ENCODE data around the gene SLC41A1. TPM values are rescaled to one million over a fixed set of nuclear protein-coding genes. Genes with fewer than 3 reads are reported as not detected.

Gene SLC41A1
- total and polyA plus RNA-seq, 2 donors from 2014 or later, result 19.1 to 20.9 TPM

GRCh38 chr1:205809942-205810345 is 3.1 kb downstream of the SLC41A1 start:
- H3K27me3 ChIP-seq (ENCODE audit: control insufficient read depth, insufficient read depth, low read length), result no peaks in the 10 kb centered on the region
- no peaks in the 10 kb centered on the region for H3K9me3 ChIP-seq (ENCODE audit: control insufficient read depth in 2 of 3, insufficient read depth in 1 of 3, low read length in 3 of 3)
- peak overlapping the region in 1 of 3 donors; percentile 92 for H3K4me3 ChIP-seq (ENCODE audit: low read length in 3 of 3)
- no peak overlapping the region for H3K27ac ChIP-seq (ENCODE audit: low read depth in 2 of 2, low read length in 2 of 2)
- no peak for TF ChIP-seq CTCF (IDR thresholded peaks at IDR 0.05; ENCODE audit: borderline replicate concordance, extremely low read depth, insufficient read depth)
- peaks cover 0 to 36% (median 24%) of the 10 kb centered on the region in 3 donors for H3K4me1 ChIP-seq (ENCODE audit: control insufficient read depth in 2 of 3, insufficient read depth in 2 of 3, low read depth in 1 of 3, low read length in 3 of 3)
- intact Hi-C loops (cut with DNase I), result no loop called here
- no peak overlapping the region for H3K9ac ChIP-seq (ENCODE audit: low read length in 3 of 3)
- DNase-seq, result no peak
- H3K36me3 ChIP-seq (ENCODE audit: control insufficient read depth in 2 of 3, insufficient read depth in 3 of 3, low read length in 3 of 3), result peaks cover 0 to 4% (median 0%) of the 10 kb centered on the region in 3 donors
- no peak for FAIRE-seq

- intact Hi-C loops (cut with DNase I), result no loop called here
- peaks cover 0 to 36% (median 24%) of the 10 kb centered on the region in 3 donors for H3K4me1 ChIP-seq (ENCODE audit: control insufficient read depth in 2 of 3, insufficient read depth in 2 of 3, low read depth in 1 of 3, low read length in 3 of 3)
- TF ChIP-seq CTCF (IDR thresholded peaks at IDR 0.05; ENCODE audit: borderline replicate concordance, extremely low read depth, insufficient read depth), result no peak
- peak overlapping the region in 1 of 3 donors; percentile 38 for H3K9ac ChIP-seq (ENCODE audit: low read length in 3 of 3)
- DNase-seq, result no peak
- peaks cover 0 to 4% (median 0%) of the 10 kb centered on the region in 3 donors for H3K36me3 ChIP-seq (ENCODE audit: control insufficient read depth in 2 of 3, insufficient read depth in 3 of 3, low read length in 3 of 3)
- no peaks in the 10 kb centered on the region for H3K27me3 ChIP-seq (ENCODE audit: control insufficient read depth, insufficient read depth, low read length)
- H3K4me3 ChIP-seq (ENCODE audit: low read length in 3 of 3), result peak overlapping the region in 2 of 3 donors; percentile 28 to 92
- H3K9me3 ChIP-seq (ENCODE audit: control insufficient read depth in 2 of 3, insufficient read depth in 1 of 3, low read length in 3 of 3), result no peaks in the 10 kb centered on the region
- no peak for FAIRE-seq
- no peak overlapping the region for H3K27ac ChIP-seq (ENCODE audit: low read depth in 2 of 2, low read length in 2 of 2)
Observed at GRCh38 chr1:205809469-205809868, 3.5 kb downstream of the SLC41A1 start.

- FAIRE-seq (no peak), DNase-seq (no peak)
- no peak overlapping the region for H3K4me3 ChIP-seq (ENCODE audit: low read length in 3 of 3)
- peaks cover 0 to 5% (median 0%) of the 10 kb centered on the region in 3 donors for H3K36me3 ChIP-seq (ENCODE audit: control insufficient read depth in 2 of 3, insufficient read depth in 3 of 3, low read length in 3 of 3)
- peaks cover 0 to 22% (median 17%) of the 10 kb centered on the region in 3 donors for H3K4me1 ChIP-seq (ENCODE audit: control insufficient read depth in 2 of 3, insufficient read depth in 2 of 3, low read depth in 1 of 3, low read length in 3 of 3)
- no peak for TF ChIP-seq CTCF (IDR thresholded peaks at IDR 0.05; ENCODE audit: borderline replicate concordance, extremely low read depth, insufficient read depth)
- no peaks in the 10 kb centered on the region for H3K27me3 ChIP-seq (ENCODE audit: control insufficient read depth, insufficient read depth, low read length)
- intact Hi-C loops (cut with DNase I), result no loop called here
- H3K9ac ChIP-seq (ENCODE audit: low read length in 3 of 3), result no peak overlapping the region
- H3K27ac ChIP-seq (ENCODE audit: low read depth in 2 of 2, low read length in 2 of 2), result no peak overlapping the region
- H3K9me3 ChIP-seq (ENCODE audit: control insufficient read depth in 2 of 3, insufficient read depth in 1 of 3, low read length in 3 of 3), result no peaks in the 10 kb centered on the region
Observed at GRCh38 chr1:205805082-205805711, 7.8 kb downstream of the SLC41A1 start.
